Sigmoid colon (tissue), 7 donors: ENCODE results near the gene MC3R. TPM values are rescaled to one million over a fixed set of nuclear protein-coding genes. Genes with fewer than 3 reads are reported as not detected.

Experiments
- DNase-seq: peaks from one replicate; pipeline ENCODE4 v3.0.0-alpha.2; 2019
- H3K27ac ChIP-seq, 4 donors: fragments of 200-600 bp; sonication (generic); one replicate each; pipeline ENCODE4 v1.5.1; 2016 to 2019; ENCODE audit warnings: mild to moderate bottlenecking in 1 of 4
- H3K27me3 ChIP-seq, 3 donors: fragments of 200-600 bp; sonication (generic); one replicate each; pipeline ENCODE4 v1.5.1; 2019; ENCODE audit warnings: mild to moderate bottlenecking in 1 of 3
- H3K36me3 ChIP-seq, 4 donors: fragments of 200-600 bp; sonication (generic); one replicate each; pipeline ENCODE4 v1.5.1; 2016 to 2019
- H3K4me1 ChIP-seq, 4 donors: fragments of 200-600 bp; sonication (generic); one replicate each; pipeline ENCODE4 v1.5.1; 2017 to 2019
- H3K4me3 ChIP-seq, 4 donors: fragments of 200-600 bp; sonication (generic); one replicate each; pipeline ENCODE4 v1.5.1; 2017 to 2019; ENCODE audit warnings: mild to moderate bottlenecking in 2 of 4, moderate library complexity in 1 of 4
- H3K9me3 ChIP-seq, 4 donors: fragments of 200-600 bp in 3 of 4; sonication (generic) in 3 of 4; one replicate each; pipeline versions ENCODE4 v1.5.1 to v1.6.1; 2013 to 2019
- EP300 ChIP-seq, 4 donors: sonication (generic); formaldehyde crosslinking; IDR thresholded peaks; one replicate each; pipeline ENCODE4 v1.6.1; 2017; ENCODE audit warnings: antibody characterized with exemption in 4 of 4
- POLR2A ChIP-seq, 2 donors: fragments of 450-650 bp; IDR thresholded peaks; one replicate each; pipeline ENCODE4 v1.6.1; 2016; ENCODE audit warnings: antibody characterized with exemption in 2 of 2, mild to moderate bottlenecking in 2 of 2, moderate library complexity in 2 of 2
- POLR2AphosphoS5 ChIP-seq, 4 donors: sonication (generic); formaldehyde crosslinking; IDR thresholded peaks; one replicate each; pipeline ENCODE4 v1.6.1; 2017; ENCODE audit warnings: antibody characterized with exemption in 4 of 4
- WGBS, 2 donors: extraction: QIAGEN DNeasy Blood & Tissue Kit; methylation state at CpG; one replicate each; pipeline ENCODE4 v1.1.7; 2013; 5-methylcytosine and 5-hydroxymethylcytosine counted together
- intact Hi-C: fragments of 100-400 bp; cut with DNase I; formaldehyde crosslinking; loops from one replicate; pipeline ENCODE4 v1.15.1; 2023
- polyA plus RNA-seq, 3 donors: library from polyadenylated mRNA; stranded (reverse); fragments of 200-250 nt; gene quantifications; one replicate each; pipeline ENCODE4 v1.2.3, GENCODE V29; 2013
- total RNA-seq, 4 donors: library from RNA; depleted of rRNA; stranded (reverse); fragments of >200 nt; gene quantifications; one replicate each; pipeline ENCODE4 v1.1.0, GENCODE V29; 2016
- TF ChIP-seq, protein P1 (sequence below), 4 experiments: fragments of 450-650 bp in 3 of 4; fragments of 200-600 bp in 1 of 4; IDR thresholded peaks; one replicate each; pipeline ENCODE4 v1.5.1; 2016 to 2019; ENCODE audit warnings: antibody characterized with exemption in 4 of 4, mild to moderate bottlenecking in 3 of 4, moderate library complexity in 2 of 4
- donor health status: healthy with polysubstance abuse.
- donor health status: Bipolar disorder and iron deficiency.
- donor health status: healthy.

Gene MC3R
- total and polyA plus RNA-seq, 7 donors: not detected

DNA sequence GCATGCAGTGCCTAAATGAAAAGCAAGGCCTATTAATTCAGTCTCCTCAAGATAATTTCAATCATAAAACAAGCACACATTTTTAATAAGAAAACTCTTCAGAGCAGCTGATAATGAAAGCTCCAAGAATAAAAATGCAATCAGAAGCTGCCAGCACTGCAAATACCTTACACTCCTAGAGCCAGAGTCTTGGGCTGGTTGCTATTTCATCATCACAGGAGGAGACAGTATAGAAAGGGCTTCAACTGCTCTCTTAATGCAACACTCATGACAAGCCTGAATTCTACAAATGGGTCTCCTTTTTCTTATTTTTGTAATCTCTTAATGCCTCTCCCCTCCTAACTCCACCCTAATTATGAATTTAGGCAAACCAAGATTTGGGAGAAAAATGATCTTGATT, 11.2 kb upstream of the MC3R start:
- Histone ChIP-seq H3K36me3 (no peaks in the 10 kb centered on the region), H3K4me1 (no peaks in the 10 kb centered on the region), H3K4me3 (no peak overlapping the region), H3K27me3 (no peaks in the 10 kb centered on the region), H3K27ac (no peak overlapping the region), H3K9me3 (peaks cover 0 to 9% (median 2%) of the 10 kb centered on the region in 4 donors)
- DNase-seq: no peak
- intact Hi-C loops: no loop called here
- TF ChIP-seq POLR2A (IDR thresholded peaks at IDR 0.05): no peak

DNA sequence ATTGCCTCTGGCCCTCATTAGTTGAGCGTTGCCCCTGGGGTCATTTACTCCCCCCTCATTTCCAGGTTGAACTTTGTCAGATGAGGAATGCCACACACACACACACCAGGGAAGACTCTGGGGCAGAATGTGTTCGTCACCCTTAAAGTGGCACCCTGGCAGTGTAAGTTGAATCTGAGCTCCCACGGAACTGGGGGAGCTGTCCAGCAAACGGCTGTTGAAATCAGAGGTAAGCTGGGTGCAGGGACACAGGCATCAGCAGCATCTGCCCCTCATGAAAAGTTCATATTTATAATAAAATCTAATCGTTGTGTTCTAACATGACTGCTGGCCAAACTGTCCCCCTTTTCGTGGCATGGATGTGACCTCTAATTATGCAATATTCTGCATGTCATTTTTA, 4.3 kb upstream of the MC3R start:
- H3K4me1 ChIP-seq: no peaks in the 10 kb centered on the region
- WGBS, 2 donors: 24 to 35% methylated on average over 6 of the region's 6 CpGs
- intact Hi-C loops: no loop called here

GRCh38 chr20:56245761-56246160, 2.8 kb upstream of the MC3R start:
- no peaks in the 10 kb centered on the region for H3K9me3 ChIP-seq
- H3K27ac ChIP-seq: no peak overlapping the region
- 17 to 25% methylated on average over 3 of the region's 3 CpGs for WGBS, 2 donors
- no peak overlapping the region for H3K4me3 ChIP-seq
- intact Hi-C loops: no loop called here
- H3K27me3 ChIP-seq: peaks cover 0 to 20% (median 0%) of the 10 kb centered on the region in 3 donors
- DNase-seq: no peak
- no peaks in the 10 kb centered on the region for H3K36me3 ChIP-seq
- H3K4me1 ChIP-seq: no peaks in the 10 kb centered on the region
- no peak for TF ChIP-seq POLR2AphosphoS5 (IDR thresholded peaks at IDR 0.05)
- TF ChIP-seq, protein P1, sequence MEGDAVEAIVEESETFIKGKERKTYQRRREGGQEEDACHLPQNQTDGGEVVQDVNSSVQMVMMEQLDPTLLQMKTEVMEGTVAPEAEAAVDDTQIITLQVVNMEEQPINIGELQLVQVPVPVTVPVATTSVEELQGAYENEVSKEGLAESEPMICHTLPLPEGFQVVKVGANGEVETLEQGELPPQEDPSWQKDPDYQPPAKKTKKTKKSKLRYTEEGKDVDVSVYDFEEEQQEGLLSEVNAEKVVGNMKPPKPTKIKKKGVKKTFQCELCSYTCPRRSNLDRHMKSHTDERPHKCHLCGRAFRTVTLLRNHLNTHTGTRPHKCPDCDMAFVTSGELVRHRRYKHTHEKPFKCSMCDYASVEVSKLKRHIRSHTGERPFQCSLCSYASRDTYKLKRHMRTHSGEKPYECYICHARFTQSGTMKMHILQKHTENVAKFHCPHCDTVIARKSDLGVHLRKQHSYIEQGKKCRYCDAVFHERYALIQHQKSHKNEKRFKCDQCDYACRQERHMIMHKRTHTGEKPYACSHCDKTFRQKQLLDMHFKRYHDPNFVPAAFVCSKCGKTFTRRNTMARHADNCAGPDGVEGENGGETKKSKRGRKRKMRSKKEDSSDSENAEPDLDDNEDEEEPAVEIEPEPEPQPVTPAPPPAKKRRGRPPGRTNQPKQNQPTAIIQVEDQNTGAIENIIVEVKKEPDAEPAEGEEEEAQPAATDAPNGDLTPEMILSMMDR (IDR thresholded peaks at IDR 0.05): no peak
- TF ChIP-seq POLR2A (IDR thresholded peaks at IDR 0.05): no peak
- no peak for TF ChIP-seq EP300 (IDR thresholded peaks at IDR 0.05)

More for the DNA sequence above, 4.3 kb upstream of the MC3R start:
- Histone ChIP-seq H3K27ac (no peak overlapping the region), H3K9me3 (no peaks in the 10 kb centered on the region), H3K4me3 (no peak overlapping the region), H3K27me3 (peaks cover 0 to 19% (median 0%) of the 10 kb centered on the region in 3 donors), H3K36me3 (no peaks in the 10 kb centered on the region)
- DNase-seq: no peak
- no peak for TF ChIP-seq POLR2AphosphoS5 (IDR thresholded peaks at IDR 0.05)
- no peak for TF ChIP-seq EP300 (IDR thresholded peaks at IDR 0.05)
- TF ChIP-seq, protein P1 (IDR thresholded peaks at IDR 0.05): no peak

DNA sequence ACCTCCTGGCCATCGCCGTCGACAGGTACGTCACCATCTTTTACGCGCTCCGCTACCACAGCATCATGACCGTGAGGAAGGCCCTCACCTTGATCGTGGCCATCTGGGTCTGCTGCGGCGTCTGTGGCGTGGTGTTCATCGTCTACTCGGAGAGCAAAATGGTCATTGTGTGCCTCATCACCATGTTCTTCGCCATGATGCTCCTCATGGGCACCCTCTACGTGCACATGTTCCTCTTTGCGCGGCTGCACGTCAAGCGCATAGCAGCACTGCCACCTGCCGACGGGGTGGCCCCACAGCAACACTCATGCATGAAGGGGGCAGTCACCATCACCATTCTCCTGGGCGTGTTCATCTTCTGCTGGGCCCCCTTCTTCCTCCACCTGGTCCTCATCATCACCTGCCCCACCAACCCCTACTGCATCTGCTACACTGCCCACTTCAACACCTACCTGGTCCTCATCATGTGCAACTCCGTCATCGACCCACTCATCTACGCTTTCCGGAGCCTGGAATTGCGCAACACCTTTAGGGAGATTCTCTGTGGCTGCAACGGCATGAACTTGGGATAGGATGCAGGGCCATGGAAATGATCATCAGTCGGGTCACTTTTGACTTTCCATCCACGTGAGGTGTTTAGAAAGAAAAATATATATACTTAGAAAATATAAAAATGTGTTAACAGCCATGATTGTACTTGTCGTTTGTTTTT, 868 bp downstream of the MC3R start:
- intact Hi-C loops: no loop called here
- WGBS, 2 donors: 66 to 75% methylated on average over 32 of the region's 32 CpGs
- Histone ChIP-seq H3K27ac (no peak overlapping the region), H3K36me3 (no peaks in the 10 kb centered on the region), H3K9me3 (no peaks in the 10 kb centered on the region), H3K4me3 (no peak overlapping the region), H3K27me3 (peaks cover 0 to 43% (median 0%) of the 10 kb centered on the region in 3 donors), H3K4me1 (no peaks in the 10 kb centered on the region)
- TF ChIP-seq, protein P1 (IDR thresholded peaks at IDR 0.05): peak in 1 of 4 experiments; percentile 44
- TF ChIP-seq POLR2A (IDR thresholded peaks at IDR 0.05): no peak
- TF ChIP-seq POLR2AphosphoS5 (IDR thresholded peaks at IDR 0.05): no peak
- no peak for TF ChIP-seq EP300 (IDR thresholded peaks at IDR 0.05)
- no peak for DNase-seq

GRCh38 chr20:56249956-56250355, 1.4 kb downstream of the MC3R start:
- no peak overlapping the region for H3K27ac ChIP-seq
- no peaks in the 10 kb centered on the region for H3K9me3 ChIP-seq
- H3K4me3 ChIP-seq: no peak overlapping the region
- no peaks in the 10 kb centered on the region for H3K4me1 ChIP-seq
- 53 to 73% methylated on average over 7 of the region's 7 CpGs for WGBS, 2 donors
- TF ChIP-seq POLR2AphosphoS5 (IDR thresholded peaks at IDR 0.05) (no peak), POLR2A (IDR thresholded peaks at IDR 0.05) (no peak), EP300 (IDR thresholded peaks at IDR 0.05) (no peak)
- TF ChIP-seq, protein P1 (IDR thresholded peaks at IDR 0.05): no peak
- H3K36me3 ChIP-seq: no peaks in the 10 kb centered on the region
- H3K27me3 ChIP-seq: peaks cover 0 to 43% (median 0%) of the 10 kb centered on the region in 3 donors
- intact Hi-C loops: no loop called here
- no peak for DNase-seq
